CD4-positive, alpha-beta T cell (primary cell): Measurements from ENCODE around the gene ZAP70. TPM values are rescaled to one million over a fixed set of nuclear protein-coding genes. Genes with fewer than 3 reads are reported as not detected.
A peak's percentile ranks its signal among the peaks of the same experiment; 100 is the strongest.

ENCODE experiments used
- ATAC-seq: fragments of 200-7000 bp; cut with Tn5 transposase; one replicate; pipeline ENCODE4 v1.10.0; 2022; ENCODE audit warnings: mild to moderate bottlenecking; ENCODE audit not compliant: poor library complexity
- CTCF ChIA-PET: fragments of 350-600 bp; sonication (Branson Sonifier 250); formaldehyde crosslinking; loops from one replicate; lab custom pipeline; 2021; ENCODE audit warnings: antibody characterized with exemption, inconsistent platforms; lab: Charles Lee
- POLR2A ChIA-PET: fragments of 350-600 bp; sonication (Branson Sonifier 250); formaldehyde crosslinking; loops from one replicate; lab custom pipeline; 2021; ENCODE audit warnings: antibody characterized with exemption, inconsistent platforms; lab: Charles Lee
- DNase-seq, 14 experiments: peaks; one replicate each; pipeline ENCODE4 v3.0.0-alpha.2; 2013 to 2020; ENCODE audit warnings: mixed read lengths in 2 of 14
- H3K27ac ChIP-seq, 2 donors: one replicate each; pipeline versions ENCODE4 v1.5.1 to v1.7.0; 2013; ENCODE audit warnings: low read length in 2 of 2, low read depth in 1 of 2, mild to moderate bottlenecking in 1 of 2
- H3K27me3 ChIP-seq, 2 experiments: 1 replicate in 1 of 2; 2 replicates in 1 of 2; pipeline versions ENCODE4 v1.6.1 to v1.7.0; 2013; ENCODE audit warnings: low read length in 2 of 2, control low read depth in 1 of 2, mild to moderate bottlenecking in 1 of 2, moderate library complexity in 1 of 2; ENCODE audit not compliant: insufficient read depth in 2 of 2, control insufficient read depth in 1 of 2
- H3K36me3 ChIP-seq: one replicate; pipeline ENCODE4 v1.6.1; 2013; ENCODE audit warnings: low read length, control low read depth; ENCODE audit not compliant: insufficient read depth
- H3K4me1 ChIP-seq: one replicate; pipeline ENCODE4 v1.6.1; 2013; ENCODE audit warnings: low read length, control low read depth; ENCODE audit not compliant: insufficient read depth
- H3K4me3 ChIP-seq: one replicate; pipeline ENCODE4 v1.5.1; 2013; ENCODE audit warnings: mild to moderate bottlenecking, low read length, moderate library complexity
- H3K9me3 ChIP-seq, 2 experiments: 1 replicate in 1 of 2; 2 replicates in 1 of 2; pipeline versions ENCODE4 v1.6.1 to v1.7.0; 2013; ENCODE audit warnings: low read length in 2 of 2, mild to moderate bottlenecking in 2 of 2, control low read depth in 1 of 2, moderate library complexity in 1 of 2; ENCODE audit not compliant: control insufficient read depth in 1 of 2, insufficient read depth in 1 of 2
- H3K27ac Mint-ChIP-seq: one replicate; pipeline ENCODE4 v1.8.0; 2020; ENCODE audit warnings: mixed read lengths
- H3K27me3 Mint-ChIP-seq: one replicate; pipeline ENCODE4 v1.8.0; 2021; ENCODE audit warnings: mixed read lengths
- H3K36me3 Mint-ChIP-seq: one replicate; pipeline ENCODE4 v1.8.0; 2021; ENCODE audit warnings: low read depth, mixed read lengths
- H3K4me1 Mint-ChIP-seq: one replicate; pipeline ENCODE4 v1.8.0; 2021; ENCODE audit warnings: low read depth, mixed read lengths
- H3K4me3 Mint-ChIP-seq: one replicate; pipeline ENCODE4 v1.8.0; 2020; ENCODE audit warnings: mild to moderate bottlenecking, mixed read lengths
- H3K9me3 Mint-ChIP-seq: one replicate; pipeline ENCODE4 v1.8.0; 2020; ENCODE audit warnings: mixed read lengths
- CTCF ChIP-seq: fragments of 200-600 bp; IDR thresholded peaks from one replicate; pipeline ENCODE4 v1.8.0; 2022; ENCODE audit warnings: antibody characterized with exemption, mild to moderate bottlenecking
- intact Hi-C, 2 experiments: fragments of 100-400 bp; cut with DNase I in 1 of 2; cut with micrococcal nuclease in 1 of 2; formaldehyde crosslinking; loops; one replicate each; pipeline versions ENCODE4 v1.15.1 to v1.9.0; 2023 to 2025; cut with DNase I, micrococcal nuclease
- total RNA-seq, 174 experiments: library from RNA in 2 of 174; stranded (reverse) in 2 of 174; gene quantifications; one replicate each; pipeline ENCODE4 v1.2.3 and lab custom pipeline; 2021 to 2026

The ZAP70 gene
- total RNA-seq, 2 experiments from 2014 or later = 440 to 470 TPM

DNA sequence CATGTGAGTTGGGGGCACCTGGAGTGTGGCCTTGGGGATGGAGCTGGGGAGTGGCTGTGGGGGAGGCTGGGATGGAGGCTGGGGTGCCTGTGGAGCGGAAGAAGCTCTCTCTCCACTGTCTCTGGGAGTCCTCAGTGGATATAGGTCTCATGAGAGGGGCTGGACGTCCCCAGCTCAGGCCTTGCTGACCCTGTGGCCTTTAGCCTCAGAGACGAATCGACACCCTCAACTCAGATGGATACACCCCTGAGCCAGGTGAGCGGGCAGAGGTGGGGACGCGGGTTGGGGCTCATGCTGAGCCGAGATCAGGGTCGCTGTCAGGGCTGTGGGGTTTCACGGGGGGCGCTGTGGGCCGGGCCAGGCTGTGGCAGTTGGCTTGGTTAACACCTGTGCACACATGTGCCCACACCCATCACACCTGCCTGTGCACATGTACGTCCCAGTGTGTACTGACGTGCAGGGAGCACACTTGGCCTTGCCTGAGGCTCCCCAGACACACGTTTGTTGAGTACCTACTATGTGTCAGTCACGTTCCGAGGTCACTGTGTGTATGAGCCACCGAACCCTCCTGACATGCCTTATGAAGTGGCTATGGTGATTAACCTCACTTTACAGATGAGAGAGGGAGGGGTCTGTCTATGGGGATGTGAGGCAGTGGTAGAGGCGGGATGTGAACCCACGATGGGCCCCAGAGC lies 20.1 kb downstream of the ZAP70 start:
- Mint-ChIP-seq H3K4me3 (no peak overlapping the region), H3K27me3 (no peaks in the 10 kb centered on the region), H3K36me3 (peaks cover 89% of the 10 kb centered on the region), H3K4me1 (peaks cover 31% of the 10 kb centered on the region), H3K9me3 (no peaks in the 10 kb centered on the region), H3K27ac (no peak overlapping the region)
- DNase-seq (no peak), ATAC-seq (no peak)
- H3K4me1 ChIP-seq = peaks cover 28% of the 10 kb centered on the region
- H3K27ac ChIP-seq = no peak overlapping the region
- H3K9me3 ChIP-seq = peaks cover 0 to 8% of the 10 kb centered on the region in 2 experiments
- H3K27me3 ChIP-seq = no peaks in the 10 kb centered on the region
- H3K36me3 ChIP-seq = peaks cover 96% of the 10 kb centered on the region
- intact Hi-C loops = no loop called here
- ChIA-PET CTCF (no interaction called here), POLR2A (no interaction called here)
- no peak for TF ChIP-seq CTCF
- no peak overlapping the region for H3K4me3 ChIP-seq

DNA sequence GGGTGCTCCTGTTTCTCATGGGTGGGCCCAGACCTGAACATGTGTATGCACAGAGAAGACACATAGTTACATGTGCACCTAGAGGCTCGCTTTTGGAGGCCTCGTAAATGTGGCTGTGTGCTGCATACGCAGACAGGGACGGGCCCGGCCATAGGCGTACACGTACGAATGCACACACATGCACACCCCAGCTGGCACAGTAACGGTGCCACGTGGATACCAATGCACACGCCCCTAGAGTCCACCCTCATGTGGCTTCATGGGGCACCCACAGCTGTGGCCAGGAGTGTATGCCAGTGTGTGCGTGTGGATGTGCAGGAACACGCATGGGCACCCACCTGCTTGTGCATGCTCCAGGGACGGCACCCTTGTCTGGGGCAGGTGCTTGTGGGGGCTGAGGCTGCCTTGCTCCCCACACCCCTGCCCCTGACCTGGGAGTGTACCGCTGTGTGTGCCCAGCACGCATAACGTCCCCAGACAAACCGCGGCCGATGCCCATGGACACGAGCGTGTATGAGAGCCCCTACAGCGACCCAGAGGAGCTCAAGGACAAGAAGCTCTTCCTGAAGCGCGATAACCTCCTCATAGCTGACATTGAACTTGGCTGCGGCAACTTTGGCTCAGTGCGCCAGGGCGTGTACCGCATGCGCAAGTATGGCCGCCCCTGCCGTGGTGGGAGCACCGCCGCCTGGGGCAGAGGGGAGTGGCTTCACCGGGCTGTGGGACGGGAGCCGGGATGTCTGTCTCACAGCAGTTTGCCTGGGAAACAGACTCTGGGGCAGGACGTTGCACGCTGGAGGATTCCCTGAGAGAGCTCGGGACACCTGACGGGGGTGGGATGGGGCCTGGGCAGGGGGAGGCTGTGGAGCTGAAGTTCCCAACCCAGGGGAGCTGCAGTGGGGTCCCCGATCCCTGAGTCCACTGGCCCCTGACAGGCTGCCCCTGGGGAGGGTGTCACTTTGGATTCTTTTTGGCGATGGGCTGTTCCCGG lies 21.0 kb downstream of the ZAP70 start:
- Mint-ChIP-seq H3K4me3 (no peak overlapping the region), H3K27ac (no peak overlapping the region), H3K27me3 (no peaks in the 10 kb centered on the region), H3K4me1 (peaks cover 30% of the 10 kb centered on the region), H3K9me3 (no peaks in the 10 kb centered on the region), H3K36me3 (peaks cover 88% of the 10 kb centered on the region)
- intact Hi-C loops = no loop called here
- Histone ChIP-seq H3K9me3 (peaks cover 0 to 8% of the 10 kb centered on the region in 2 experiments), H3K4me3 (no peak overlapping the region), H3K27me3 (no peaks in the 10 kb centered on the region), H3K27ac (no peak overlapping the region), H3K4me1 (peaks cover 32% of the 10 kb centered on the region), H3K36me3 (peaks cover 98% of the 10 kb centered on the region)
- no peak for ATAC-seq
- ChIA-PET POLR2A (no interaction called here), CTCF (no interaction called here)
- DNase-seq = peak in 1 of 14 experiments; percentile 29
- TF ChIP-seq CTCF = no peak

DNA sequence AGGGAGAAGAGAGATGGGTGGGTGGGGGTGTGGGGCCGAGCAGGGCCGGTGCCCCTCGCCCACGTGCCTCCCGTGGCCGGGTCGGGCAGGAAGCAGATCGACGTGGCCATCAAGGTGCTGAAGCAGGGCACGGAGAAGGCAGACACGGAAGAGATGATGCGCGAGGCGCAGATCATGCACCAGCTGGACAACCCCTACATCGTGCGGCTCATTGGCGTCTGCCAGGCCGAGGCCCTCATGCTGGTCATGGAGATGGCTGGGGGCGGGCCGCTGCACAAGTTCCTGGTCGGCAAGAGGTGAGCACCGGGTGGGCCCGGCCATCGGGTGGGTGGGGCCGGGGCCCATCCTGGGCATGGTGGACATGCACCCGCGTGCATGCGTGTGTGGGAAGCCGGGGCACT lies 21.8 kb downstream of the ZAP70 start:
- ATAC-seq (no peak), DNase-seq (peak in 1 of 14 experiments; percentile 29)
- no peak for TF ChIP-seq CTCF
- peaks cover 37% of the 10 kb centered on the region for H3K4me1 ChIP-seq
- H3K9me3 Mint-ChIP-seq = no peaks in the 10 kb centered on the region
- CTCF ChIA-PET = no interaction called here
- H3K27me3 Mint-ChIP-seq = no peaks in the 10 kb centered on the region
- peaks cover 0 to 4% of the 10 kb centered on the region in 2 experiments for H3K9me3 ChIP-seq
- H3K36me3 Mint-ChIP-seq = peaks cover 84% of the 10 kb centered on the region
- H3K36me3 ChIP-seq = peaks cover 97% of the 10 kb centered on the region
- POLR2A ChIA-PET = no interaction called here
- H3K4me1 Mint-ChIP-seq = peaks cover 27% of the 10 kb centered on the region
- H3K27ac Mint-ChIP-seq = no peak overlapping the region
- no peak overlapping the region for H3K4me3 Mint-ChIP-seq
- H3K4me3 ChIP-seq = no peak overlapping the region
- no peak overlapping the region for H3K27ac ChIP-seq
- intact Hi-C loops = no loop called here
- no peaks in the 10 kb centered on the region for H3K27me3 ChIP-seq
